ENCODE results near the gene TSKU. TPM values are rescaled to one million over a fixed set of nuclear protein-coding genes. Genes with fewer than 3 reads are reported as not detected.

TSKU gene
- total RNA-seq, 1 donor: 23.5 TPM

GRCh38 chr11:76778874-76779273 is 4.3 kb upstream of the TSKU start:
- Histone ChIP-seq H2AFZ (ENCODE audit: low read length) (no peak overlapping the region), H3K79me2 (ENCODE audit: insufficient read depth, low read length) (peaks cover 5% of the 10 kb centered on the region), H3K27ac (ENCODE audit: low read depth, low read length) (no peak overlapping the region), H3K36me3 (ENCODE audit: insufficient read depth, low read length) (no peaks in the 10 kb centered on the region), H3K9me3 (ENCODE audit: low read depth, low read length) (peaks cover 9% of the 10 kb centered on the region), H3K4me1 (ENCODE audit: insufficient read depth, low read length) (peaks cover 12% of the 10 kb centered on the region), H3K4me2 (ENCODE audit: insufficient read depth, low read length) (no peak overlapping the region), H3K4me3 (ENCODE audit: insufficient read depth, low read length) (no peak overlapping the region), H3K27me3 (ENCODE audit: insufficient read depth, low read length) (no peaks in the 10 kb centered on the region), H4K20me1 (ENCODE audit: insufficient read depth, low read length) (peaks cover 2% of the 10 kb centered on the region)
- DNase-seq (ENCODE audit: insufficient read length, low spot score, missing footprints): no peak
- TF ChIP-seq, protein P1, sequence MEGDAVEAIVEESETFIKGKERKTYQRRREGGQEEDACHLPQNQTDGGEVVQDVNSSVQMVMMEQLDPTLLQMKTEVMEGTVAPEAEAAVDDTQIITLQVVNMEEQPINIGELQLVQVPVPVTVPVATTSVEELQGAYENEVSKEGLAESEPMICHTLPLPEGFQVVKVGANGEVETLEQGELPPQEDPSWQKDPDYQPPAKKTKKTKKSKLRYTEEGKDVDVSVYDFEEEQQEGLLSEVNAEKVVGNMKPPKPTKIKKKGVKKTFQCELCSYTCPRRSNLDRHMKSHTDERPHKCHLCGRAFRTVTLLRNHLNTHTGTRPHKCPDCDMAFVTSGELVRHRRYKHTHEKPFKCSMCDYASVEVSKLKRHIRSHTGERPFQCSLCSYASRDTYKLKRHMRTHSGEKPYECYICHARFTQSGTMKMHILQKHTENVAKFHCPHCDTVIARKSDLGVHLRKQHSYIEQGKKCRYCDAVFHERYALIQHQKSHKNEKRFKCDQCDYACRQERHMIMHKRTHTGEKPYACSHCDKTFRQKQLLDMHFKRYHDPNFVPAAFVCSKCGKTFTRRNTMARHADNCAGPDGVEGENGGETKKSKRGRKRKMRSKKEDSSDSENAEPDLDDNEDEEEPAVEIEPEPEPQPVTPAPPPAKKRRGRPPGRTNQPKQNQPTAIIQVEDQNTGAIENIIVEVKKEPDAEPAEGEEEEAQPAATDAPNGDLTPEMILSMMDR (IDR thresholded peaks at IDR 0.05; ENCODE audit: extremely low read depth, low read depth, low read length): no peak

DNA sequence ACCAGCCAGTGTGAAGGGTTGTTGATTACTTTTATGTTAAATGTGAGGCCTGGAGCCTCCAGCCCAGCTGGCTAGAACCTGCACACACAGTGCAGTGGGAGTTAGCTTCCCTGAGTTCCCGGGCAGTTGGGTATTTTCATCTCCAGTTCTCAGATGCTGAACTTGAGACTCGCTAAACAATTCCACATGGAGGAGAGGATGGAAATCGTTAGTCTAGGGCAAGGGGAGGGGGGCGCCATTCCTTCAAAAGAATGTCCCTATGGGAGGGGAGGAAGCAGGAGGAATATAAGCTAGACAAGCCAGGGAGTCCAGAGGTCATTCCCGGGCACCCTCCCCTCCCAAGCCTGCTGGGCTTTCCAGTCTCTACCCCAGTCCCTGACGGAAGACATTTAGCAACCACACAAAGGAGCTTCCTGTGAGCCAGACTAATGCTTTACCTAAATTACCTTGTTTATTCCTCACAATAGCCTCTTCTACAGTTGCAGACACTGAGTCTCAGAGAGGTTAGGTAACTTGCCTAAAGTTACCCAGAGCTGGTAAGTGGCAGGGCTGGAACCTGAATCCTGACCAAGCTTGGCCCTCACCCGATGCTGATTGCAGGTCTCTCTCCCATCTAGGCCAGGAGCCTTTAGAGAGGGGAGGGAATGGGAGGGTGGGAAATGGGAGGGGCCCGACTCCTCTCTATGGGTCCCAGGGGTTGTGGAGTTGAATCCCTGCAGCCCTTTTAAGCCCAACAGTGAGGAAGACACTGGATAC is 1.9 kb upstream of the TSKU start:
- Histone ChIP-seq H3K4me2 (ENCODE audit: insufficient read depth, low read length) (peak overlapping the region; percentile 94), H3K27ac (ENCODE audit: low read depth, low read length) (no peak overlapping the region), H4K20me1 (ENCODE audit: insufficient read depth, low read length) (peaks cover 18% of the 10 kb centered on the region), H3K79me2 (ENCODE audit: insufficient read depth, low read length) (peaks cover 28% of the 10 kb centered on the region), H3K27me3 (ENCODE audit: insufficient read depth, low read length) (no peaks in the 10 kb centered on the region), H3K36me3 (ENCODE audit: insufficient read depth, low read length) (no peaks in the 10 kb centered on the region), H3K9me3 (ENCODE audit: low read depth, low read length) (peaks cover 9% of the 10 kb centered on the region), H2AFZ (ENCODE audit: low read length) (no peak overlapping the region), H3K4me1 (ENCODE audit: insufficient read depth, low read length) (peaks cover 25% of the 10 kb centered on the region), H3K4me3 (ENCODE audit: insufficient read depth, low read length) (no peak overlapping the region)
- TF ChIP-seq, protein P1 (IDR thresholded peaks at IDR 0.05; ENCODE audit: extremely low read depth, low read depth, low read length): no peak
- DNase-seq (ENCODE audit: insufficient read length, low spot score, missing footprints): no peak

DNA sequence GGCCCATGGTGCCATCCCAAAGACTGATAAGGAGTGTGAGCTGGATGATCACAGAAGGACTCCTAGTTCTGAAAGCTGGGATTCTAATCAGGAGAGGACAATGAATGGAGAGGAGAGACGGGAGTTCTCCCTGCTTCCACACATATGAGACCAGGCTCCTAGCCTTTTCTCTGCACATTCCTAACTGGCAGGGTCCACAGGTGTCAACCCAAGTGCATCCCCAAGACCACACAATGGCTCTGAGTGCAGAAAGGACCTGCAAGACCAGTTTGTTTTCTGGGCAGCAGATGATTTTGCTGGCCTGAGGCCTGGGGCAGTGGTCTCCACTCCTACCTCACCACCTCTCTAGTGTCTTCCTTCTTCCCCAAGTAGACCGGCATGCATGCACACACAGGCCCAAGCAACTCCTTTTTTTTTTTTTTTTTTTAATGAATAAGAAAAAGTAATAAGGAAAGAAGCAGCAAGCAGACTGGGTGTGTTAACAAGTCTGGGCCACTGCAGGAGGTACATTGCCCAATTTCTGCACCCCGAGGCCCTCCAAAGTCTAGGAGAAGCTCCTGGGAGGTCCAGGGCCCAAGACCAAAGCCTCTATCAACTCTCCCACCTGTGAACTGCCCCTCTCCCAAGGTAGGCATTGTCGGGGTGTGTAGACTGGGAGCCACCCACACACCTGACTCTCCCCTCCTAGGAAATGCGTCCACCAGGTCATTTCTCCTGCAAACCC is 1.2 kb upstream of the TSKU start:
- peak overlapping the region; percentile 96 for H2AFZ ChIP-seq (ENCODE audit: low read length)
- TF ChIP-seq, protein P1 (IDR thresholded peaks at IDR 0.05; ENCODE audit: extremely low read depth, low read depth, low read length): no peak
- peaks cover 32% of the 10 kb centered on the region for H3K4me1 ChIP-seq (ENCODE audit: insufficient read depth, low read length)
- H3K4me2 ChIP-seq (ENCODE audit: insufficient read depth, low read length): peak overlapping the region; percentile 94
- peak overlapping the region; percentile 93 for H3K4me3 ChIP-seq (ENCODE audit: insufficient read depth, low read length)
- H3K27me3 ChIP-seq (ENCODE audit: insufficient read depth, low read length): no peaks in the 10 kb centered on the region
- peak overlapping the region; percentile 87 for H3K27ac ChIP-seq (ENCODE audit: low read depth, low read length)
- peaks cover 36% of the 10 kb centered on the region for H3K79me2 ChIP-seq (ENCODE audit: insufficient read depth, low read length)
- peaks cover 26% of the 10 kb centered on the region for H4K20me1 ChIP-seq (ENCODE audit: insufficient read depth, low read length)
- H3K9me3 ChIP-seq (ENCODE audit: low read depth, low read length): peaks cover 3% of the 10 kb centered on the region
- no peaks in the 10 kb centered on the region for H3K36me3 ChIP-seq (ENCODE audit: insufficient read depth, low read length)
- DNase-seq (ENCODE audit: insufficient read length, low spot score, missing footprints): peak; percentile 71
